Fibroblast of lung (primary cell): ENCODE data around the gene SFN.

Source experiments
- CTCF ChIP-seq, 2 donors: IDR thresholded peaks in 1 of 2; conservative IDR thresholded peaks in 1 of 2; 1 replicate in 1 of 2; 2 replicates in 1 of 2; pipeline ENCODE4 v1.5.1; 2011 to 2012; ENCODE audit warnings: low read length in 2 of 2, control low read depth in 1 of 2, inconsistent platforms in 1 of 2, low read depth in 1 of 2, mild to moderate bottlenecking in 1 of 2
- EZH2 ChIP-seq: IDR thresholded peaks from 2 replicates; pipeline ENCODE4 v1.5.1; 2012; ENCODE audit warnings: low read length, control low read depth, mild to moderate bottlenecking; ENCODE audit errors: missing control alignments

DNA sequence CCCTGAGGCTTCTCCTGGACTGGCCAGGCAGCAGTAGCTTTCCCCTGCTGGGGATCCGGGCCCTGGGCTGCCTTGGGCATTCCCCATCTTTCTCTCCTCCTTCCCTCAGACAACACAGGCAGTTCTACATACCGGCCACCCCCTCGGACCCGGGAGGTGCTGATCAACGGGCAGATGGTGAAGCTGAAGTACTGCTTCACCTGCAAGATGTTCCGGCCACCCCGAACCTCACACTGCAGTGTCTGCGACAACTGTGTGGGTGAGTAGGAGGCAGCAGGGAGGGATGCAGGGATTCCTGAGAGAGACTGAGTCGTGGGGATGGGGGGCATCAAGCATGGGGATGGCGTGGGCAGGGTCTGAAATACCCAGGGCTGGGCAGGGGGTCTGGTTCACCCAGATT, 14.4 kb upstream of the SFN start:
- TF ChIP-seq CTCF (conservative IDR thresholded peaks at IDR 0.05 in 1 of 2, IDR thresholded peaks at IDR 0.05 in 1 of 2; ENCODE audit: low read depth in 1 of 2, low read length in 2 of 2) (no peak), EZH2 (no peak)
